Fibroblast of pulmonary artery (primary cell): ENCODE data around the gene F7.
A peak's percentile ranks its signal among the peaks of the same experiment; 100 is the strongest.

Experiments
- DNase-seq: peaks from one replicate; pipeline ENCODE4 v3.0.0-alpha.2; 2010; ENCODE audit warnings: low read depth
- H3K4me3 ChIP-seq: replicated peaks from 2 replicates; pipeline ENCODE4 v1.5.1; 2011; ENCODE audit warnings: low read depth, mild to moderate bottlenecking, control low read depth, low read length, moderate library complexity
- CTCF ChIP-seq: IDR thresholded peaks from 2 replicates; pipeline ENCODE4 v1.5.1; 2011; ENCODE audit warnings: mild to moderate bottlenecking, control low read depth, low read length, inconsistent platforms; ENCODE audit errors: missing control alignments

Gene F7

GRCh38 chr13:113153810-113154748 lies 48.5 kb downstream of the F7 start:
- no peak for TF ChIP-seq CTCF
- H3K4me3 ChIP-seq = peak overlapping the region; percentile 40
- DNase-seq = peak; percentile 68

- no peak for DNase-seq
- no peak for TF ChIP-seq CTCF
- H3K4me3 ChIP-seq = no peak overlapping the region
Measured at GRCh38 chr13:113155201-113155600, 49.6 kb downstream of the F7 start.

GRCh38 chr13:113155982-113156655 lies 50.5 kb downstream of the F7 start:
- TF ChIP-seq CTCF = no peak
- H3K4me3 ChIP-seq = no peak overlapping the region
- no peak for DNase-seq

- no peak for DNase-seq
- H3K4me3 ChIP-seq = no peak overlapping the region
- no peak for TF ChIP-seq CTCF
Measured at GRCh38 chr13:113157206-113157928, 51.8 kb downstream of the F7 start.

GRCh38 chr13:113157929-113158747 lies 52.5 kb downstream of the F7 start, which contains the start of gene PROZ:
Gene PROZ, plus strand, starts transcription at chr13:113158648. Its CDS starts 13 bp downstream, at chr13:113158661.
- no peak for TF ChIP-seq CTCF
- no peak within 1 kb of the TSS for H3K4me3 ChIP-seq
- no peak for DNase-seq

GRCh38 chr13:113158946-113159345 lies 53.4 kb downstream of the F7 start:
- no peak for DNase-seq
- H3K4me3 ChIP-seq = no peak overlapping the region
- no peak for TF ChIP-seq CTCF
